Liver (tissue), 3 donors: ENCODE results near the gene CNPY3.

Experiments used
- RAD21 ChIP-seq, 2 donors: IDR thresholded peaks; 2 replicates each; pipeline ENCODE4 v1.6.1; 2016; ENCODE audit warnings: antibody characterized with exemption in 2 of 2, mild to moderate bottlenecking in 2 of 2
- YY1 ChIP-seq: IDR thresholded peaks from 2 replicates; pipeline ENCODE4 v1.6.1; 2016; ENCODE audit warnings: antibody characterized with exemption, mild to moderate bottlenecking
- TF ChIP-seq, protein P1 (sequence below): fragments of 150-350 bp; IDR thresholded peaks from 2 replicates; pipeline ENCODE4 v1.5.1; 2017; ENCODE audit warnings: improper control_type of control experiment, low read depth, low read length; ENCODE audit not compliant: missing input control
- TF ChIP-seq, protein P2 (sequence below): IDR thresholded peaks from 2 replicates; pipeline ENCODE4 v1.6.1; 2016; ENCODE audit warnings: antibody characterized with exemption
- TF ChIP-seq, protein P3 (sequence below): IDR thresholded peaks from 2 replicates; pipeline ENCODE4 v1.6.1; 2016; ENCODE audit warnings: antibody characterized with exemption
- TF ChIP-seq, protein P4 (sequence below): IDR thresholded peaks from 2 replicates; pipeline ENCODE4 v1.6.1; 2016; ENCODE audit warnings: antibody characterized with exemption
- TF ChIP-seq, protein P5 (sequence below): IDR thresholded peaks from 2 replicates; pipeline ENCODE4 v1.6.1; 2016; ENCODE audit warnings: antibody characterized with exemption, mild to moderate bottlenecking
- donor health status: healthy.
- donor health status: healthy.

DNA sequence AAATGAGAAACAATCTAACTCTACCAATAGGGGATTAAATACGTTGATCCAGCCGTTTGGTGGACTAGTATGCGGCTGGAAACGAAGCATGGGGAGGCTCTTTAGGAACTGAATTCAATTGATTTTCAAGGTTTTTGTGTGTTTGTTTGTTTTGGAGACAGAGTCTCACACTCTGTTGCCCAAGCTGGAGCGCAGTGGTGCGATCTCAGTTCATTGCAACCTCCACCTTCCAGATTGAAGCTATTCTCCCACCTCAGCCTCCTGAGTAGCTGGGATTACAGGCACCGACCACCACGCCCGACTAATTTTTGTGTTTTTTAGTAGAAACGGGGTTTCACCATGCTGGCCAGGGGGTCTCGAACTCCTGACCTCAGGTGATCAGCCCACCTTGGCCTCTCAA lies 7.1 kb downstream of the CNPY3 start:
- TF ChIP-seq RAD21 (IDR thresholded peaks at IDR 0.05) (no peak), YY1 (no peak)
- TF ChIP-seq, protein P1, sequence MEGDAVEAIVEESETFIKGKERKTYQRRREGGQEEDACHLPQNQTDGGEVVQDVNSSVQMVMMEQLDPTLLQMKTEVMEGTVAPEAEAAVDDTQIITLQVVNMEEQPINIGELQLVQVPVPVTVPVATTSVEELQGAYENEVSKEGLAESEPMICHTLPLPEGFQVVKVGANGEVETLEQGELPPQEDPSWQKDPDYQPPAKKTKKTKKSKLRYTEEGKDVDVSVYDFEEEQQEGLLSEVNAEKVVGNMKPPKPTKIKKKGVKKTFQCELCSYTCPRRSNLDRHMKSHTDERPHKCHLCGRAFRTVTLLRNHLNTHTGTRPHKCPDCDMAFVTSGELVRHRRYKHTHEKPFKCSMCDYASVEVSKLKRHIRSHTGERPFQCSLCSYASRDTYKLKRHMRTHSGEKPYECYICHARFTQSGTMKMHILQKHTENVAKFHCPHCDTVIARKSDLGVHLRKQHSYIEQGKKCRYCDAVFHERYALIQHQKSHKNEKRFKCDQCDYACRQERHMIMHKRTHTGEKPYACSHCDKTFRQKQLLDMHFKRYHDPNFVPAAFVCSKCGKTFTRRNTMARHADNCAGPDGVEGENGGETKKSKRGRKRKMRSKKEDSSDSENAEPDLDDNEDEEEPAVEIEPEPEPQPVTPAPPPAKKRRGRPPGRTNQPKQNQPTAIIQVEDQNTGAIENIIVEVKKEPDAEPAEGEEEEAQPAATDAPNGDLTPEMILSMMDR, result no peak
- TF ChIP-seq, protein P2, sequence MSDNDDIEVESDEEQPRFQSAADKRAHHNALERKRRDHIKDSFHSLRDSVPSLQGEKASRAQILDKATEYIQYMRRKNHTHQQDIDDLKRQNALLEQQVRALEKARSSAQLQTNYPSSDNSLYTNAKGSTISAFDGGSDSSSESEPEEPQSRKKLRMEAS, result no peak
- TF ChIP-seq, protein P3, sequence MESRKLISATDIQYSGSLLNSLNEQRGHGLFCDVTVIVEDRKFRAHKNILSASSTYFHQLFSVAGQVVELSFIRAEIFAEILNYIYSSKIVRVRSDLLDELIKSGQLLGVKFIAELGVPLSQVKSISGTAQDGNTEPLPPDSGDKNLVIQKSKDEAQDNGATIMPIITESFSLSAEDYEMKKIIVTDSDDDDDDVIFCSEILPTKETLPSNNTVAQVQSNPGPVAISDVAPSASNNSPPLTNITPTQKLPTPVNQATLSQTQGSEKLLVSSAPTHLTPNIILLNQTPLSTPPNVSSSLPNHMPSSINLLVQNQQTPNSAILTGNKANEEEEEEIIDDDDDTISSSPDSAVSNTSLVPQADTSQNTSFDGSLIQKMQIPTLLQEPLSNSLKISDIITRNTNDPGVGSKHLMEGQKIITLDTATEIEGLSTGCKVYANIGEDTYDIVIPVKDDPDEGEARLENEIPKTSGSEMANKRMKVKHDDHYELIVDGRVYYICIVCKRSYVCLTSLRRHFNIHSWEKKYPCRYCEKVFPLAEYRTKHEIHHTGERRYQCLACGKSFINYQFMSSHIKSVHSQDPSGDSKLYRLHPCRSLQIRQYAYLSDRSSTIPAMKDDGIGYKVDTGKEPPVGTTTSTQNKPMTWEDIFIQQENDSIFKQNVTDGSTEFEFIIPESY, result no peak
- TF ChIP-seq, protein P4, sequence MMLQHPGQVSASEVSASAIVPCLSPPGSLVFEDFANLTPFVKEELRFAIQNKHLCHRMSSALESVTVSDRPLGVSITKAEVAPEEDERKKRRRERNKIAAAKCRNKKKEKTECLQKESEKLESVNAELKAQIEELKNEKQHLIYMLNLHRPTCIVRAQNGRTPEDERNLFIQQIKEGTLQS, result no peak
- TF ChIP-seq, protein P5, sequence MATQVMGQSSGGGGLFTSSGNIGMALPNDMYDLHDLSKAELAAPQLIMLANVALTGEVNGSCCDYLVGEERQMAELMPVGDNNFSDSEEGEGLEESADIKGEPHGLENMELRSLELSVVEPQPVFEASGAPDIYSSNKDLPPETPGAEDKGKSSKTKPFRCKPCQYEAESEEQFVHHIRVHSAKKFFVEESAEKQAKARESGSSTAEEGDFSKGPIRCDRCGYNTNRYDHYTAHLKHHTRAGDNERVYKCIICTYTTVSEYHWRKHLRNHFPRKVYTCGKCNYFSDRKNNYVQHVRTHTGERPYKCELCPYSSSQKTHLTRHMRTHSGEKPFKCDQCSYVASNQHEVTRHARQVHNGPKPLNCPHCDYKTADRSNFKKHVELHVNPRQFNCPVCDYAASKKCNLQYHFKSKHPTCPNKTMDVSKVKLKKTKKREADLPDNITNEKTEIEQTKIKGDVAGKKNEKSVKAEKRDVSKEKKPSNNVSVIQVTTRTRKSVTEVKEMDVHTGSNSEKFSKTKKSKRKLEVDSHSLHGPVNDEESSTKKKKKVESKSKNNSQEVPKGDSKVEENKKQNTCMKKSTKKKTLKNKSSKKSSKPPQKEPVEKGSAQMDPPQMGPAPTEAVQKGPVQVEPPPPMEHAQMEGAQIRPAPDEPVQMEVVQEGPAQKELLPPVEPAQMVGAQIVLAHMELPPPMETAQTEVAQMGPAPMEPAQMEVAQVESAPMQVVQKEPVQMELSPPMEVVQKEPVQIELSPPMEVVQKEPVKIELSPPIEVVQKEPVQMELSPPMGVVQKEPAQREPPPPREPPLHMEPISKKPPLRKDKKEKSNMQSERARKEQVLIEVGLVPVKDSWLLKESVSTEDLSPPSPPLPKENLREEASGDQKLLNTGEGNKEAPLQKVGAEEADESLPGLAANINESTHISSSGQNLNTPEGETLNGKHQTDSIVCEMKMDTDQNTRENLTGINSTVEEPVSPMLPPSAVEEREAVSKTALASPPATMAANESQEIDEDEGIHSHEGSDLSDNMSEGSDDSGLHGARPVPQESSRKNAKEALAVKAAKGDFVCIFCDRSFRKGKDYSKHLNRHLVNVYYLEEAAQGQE, result no peak
